NCI-H524 (cell line): Measurements from ENCODE around the gene FGFR2.
A peak's percentile ranks its signal among the peaks of the same experiment; 100 is the strongest.
"Not testable (repeated sequence)": the region's sequence is repeated elsewhere in the genome, so short reads cannot be mapped to it uniquely, and the experiment has no call there.

Source experiments
- DNase-seq, 2 experiments: peaks; one replicate each; lab custom pipeline; 2025; lab: John Stamatoyannopoulos, UW

FGFR2 gene

GRCh38 chr10:121524157-121524817 is 74.0 kb downstream of the FGFR2 start:
- DNase-seq = no peak

DNA sequence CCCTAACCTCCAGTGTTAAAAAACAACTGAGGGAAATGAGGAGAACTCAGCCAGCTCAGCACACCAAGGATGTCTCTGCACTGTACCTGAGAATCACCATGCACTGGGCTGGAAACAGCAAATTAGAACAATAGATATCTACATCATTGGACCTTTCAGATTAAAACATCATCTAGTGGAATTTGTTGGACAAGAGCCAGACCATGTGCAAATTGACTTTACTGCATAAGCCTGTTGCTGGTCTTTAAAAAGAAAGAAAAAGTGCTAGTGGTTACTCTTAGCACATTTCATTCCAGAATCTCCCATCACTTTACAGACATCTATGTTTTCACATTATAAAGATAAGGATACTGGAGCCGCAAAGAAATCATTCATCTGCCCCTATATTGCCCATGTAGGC is 75.4 kb downstream of the FGFR2 start:
- no peak for DNase-seq

- DNase-seq = no peak
Observed at GRCh38 chr10:121521794-121522556, 76.3 kb downstream of the FGFR2 start.

DNA sequence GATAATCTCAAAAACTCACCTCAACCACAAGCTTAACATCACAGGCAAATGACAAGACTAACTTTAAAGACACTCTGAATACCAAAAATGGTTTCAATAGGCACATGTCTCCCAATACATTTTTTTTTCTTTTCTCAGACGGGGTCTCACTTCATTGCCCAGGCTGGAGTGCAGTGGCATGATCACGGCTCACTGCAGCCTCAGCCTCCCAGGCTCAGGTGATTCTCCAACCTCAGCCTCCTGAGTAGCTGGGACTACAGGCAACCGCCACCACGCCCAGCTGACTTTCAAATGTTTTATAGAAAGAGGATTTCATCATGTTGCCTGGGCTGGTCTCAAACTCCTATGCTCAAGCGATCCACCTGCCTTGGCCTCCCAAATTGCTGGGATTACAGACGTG is 77.7 kb downstream of the FGFR2 start:
- not testable (repeated sequence) for DNase-seq

DNA sequence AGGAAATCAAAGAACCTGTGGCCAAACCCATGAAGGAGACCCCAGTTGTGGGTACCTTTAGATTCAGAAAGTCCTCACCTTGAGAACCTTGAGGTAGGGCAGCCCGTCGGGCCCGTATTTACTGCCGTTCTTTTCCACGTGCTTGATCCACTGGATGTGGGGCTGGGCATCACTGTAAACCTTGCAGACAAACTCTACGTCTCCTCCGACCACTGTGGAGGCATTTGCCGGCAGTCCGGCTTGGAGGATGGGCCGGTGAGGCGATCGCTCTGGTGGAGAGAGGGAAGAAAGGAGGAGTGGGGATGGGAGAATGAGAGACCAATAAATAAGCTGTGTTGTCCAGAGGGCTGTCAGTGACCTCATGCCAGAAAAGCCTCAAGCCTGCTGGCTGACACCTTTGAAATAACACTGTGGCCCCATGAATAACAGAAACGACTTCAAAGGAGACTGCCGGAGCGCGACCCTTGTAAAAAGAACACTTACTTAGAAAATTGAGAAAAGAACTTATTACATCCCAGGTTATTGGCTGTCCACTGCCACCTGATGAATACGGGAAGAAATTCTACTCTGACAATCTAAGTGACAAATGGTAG is 78.2 kb downstream of the FGFR2 start:
- no peak for DNase-seq

DNA sequence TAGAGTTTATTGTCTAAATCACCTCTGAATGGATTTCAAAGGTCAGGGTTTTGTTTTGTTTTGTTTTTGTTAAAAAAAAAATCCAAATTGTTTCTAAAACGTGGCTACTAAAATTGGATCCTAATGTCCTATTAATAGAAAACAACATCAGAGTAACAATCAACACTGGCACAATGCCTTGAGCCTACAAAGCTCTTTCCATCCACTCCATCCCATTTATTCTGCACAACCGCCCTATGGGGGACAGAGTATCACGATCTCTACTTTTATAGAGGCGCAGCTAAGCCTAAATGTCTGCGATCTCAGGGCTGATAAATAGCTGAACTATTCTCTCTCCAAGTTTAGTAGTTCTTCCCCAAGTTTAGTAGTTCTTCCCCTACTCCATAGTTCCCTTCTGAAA is 78.8 kb downstream of the FGFR2 start:
- DNase-seq = no peak

- DNase-seq = no peak
Observed at GRCh38 chr10:121518333-121518732, 79.9 kb downstream of the FGFR2 start.

DNA sequence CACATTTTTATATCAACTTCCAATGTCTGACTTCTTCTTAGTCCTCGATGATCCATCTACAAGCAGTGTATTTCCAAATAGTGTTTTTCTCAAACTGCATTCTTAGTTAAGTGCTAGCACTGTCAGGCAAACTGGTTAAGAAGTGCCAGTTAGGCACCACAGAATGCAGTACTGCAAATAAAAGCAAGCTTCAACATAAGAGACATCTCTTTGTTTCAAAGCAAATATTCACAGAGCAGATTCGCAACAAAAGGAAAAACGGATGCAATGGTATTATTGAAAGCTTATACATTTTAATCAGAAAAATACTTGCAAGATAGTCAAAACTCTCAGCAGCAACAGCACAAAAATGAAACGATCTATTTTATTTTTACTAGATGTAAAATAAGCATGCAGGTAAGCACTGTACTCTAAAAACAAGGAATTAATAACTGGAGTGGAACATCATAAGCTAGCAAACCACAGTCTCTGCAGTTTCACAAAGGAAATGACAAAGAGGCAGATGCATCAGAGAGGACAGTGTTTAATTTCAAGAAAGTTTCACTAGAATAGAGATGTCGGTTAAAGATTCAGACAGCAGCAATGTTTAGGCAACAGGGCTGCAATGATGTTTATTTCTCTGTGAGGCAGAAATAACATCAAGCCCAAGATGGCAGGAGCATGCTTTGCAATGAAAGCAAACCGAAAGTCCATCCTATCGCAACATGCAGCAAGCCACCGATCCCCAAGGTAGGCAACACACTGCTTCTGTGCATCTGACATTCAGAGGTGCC is 82.0 kb downstream of the FGFR2 start:
- DNase-seq = no peak

GRCh38 chr10:121514141-121514865 is 83.9 kb downstream of the FGFR2 start:
- DNase-seq = no peak

DNA sequence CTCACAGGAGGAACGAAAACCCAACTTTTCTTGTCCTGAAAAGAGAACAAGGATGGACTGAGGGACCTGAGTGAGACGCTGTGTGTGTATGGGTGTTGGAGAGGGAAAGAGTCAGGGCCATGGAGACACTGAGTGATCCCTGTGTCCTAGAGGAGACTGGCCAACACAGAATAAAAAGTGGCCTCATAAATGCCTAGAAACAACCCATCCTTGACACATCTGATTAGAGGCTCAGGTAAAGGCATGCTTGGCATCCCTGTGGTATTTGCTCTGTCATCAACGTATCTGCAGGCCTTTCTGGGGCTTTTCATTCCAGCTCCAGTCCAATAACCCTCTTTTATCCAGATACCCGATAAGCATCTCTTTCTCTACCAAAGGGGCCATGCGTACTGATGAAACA is 86.3 kb downstream of the FGFR2 start:
- no peak for DNase-seq

DNA sequence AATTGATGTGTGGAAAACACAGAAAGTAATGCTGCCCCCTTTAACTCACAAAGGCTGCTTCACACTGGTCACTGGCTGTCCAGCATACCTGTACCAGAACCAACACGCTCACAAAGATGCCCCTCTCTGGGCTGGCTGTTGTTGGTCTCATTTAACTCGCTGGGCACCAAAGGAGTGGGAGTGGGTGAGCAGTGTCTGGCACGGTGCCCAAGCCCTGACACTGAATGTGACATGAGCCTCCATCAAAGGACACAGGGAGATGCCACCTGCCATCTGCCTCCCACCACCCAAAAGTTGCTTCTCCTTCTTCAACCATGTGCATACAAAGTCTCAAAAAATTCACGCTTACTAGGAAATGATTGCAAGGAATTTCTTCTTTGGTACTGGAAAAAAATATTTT is 86.8 kb downstream of the FGFR2 start:
- no peak for DNase-seq

- no peak for DNase-seq
Observed at GRCh38 chr10:121510201-121510771, 88.0 kb downstream of the FGFR2 start.

GRCh38 chr10:121509796-121510195 is 88.4 kb downstream of the FGFR2 start:
- DNase-seq = no peak

DNA sequence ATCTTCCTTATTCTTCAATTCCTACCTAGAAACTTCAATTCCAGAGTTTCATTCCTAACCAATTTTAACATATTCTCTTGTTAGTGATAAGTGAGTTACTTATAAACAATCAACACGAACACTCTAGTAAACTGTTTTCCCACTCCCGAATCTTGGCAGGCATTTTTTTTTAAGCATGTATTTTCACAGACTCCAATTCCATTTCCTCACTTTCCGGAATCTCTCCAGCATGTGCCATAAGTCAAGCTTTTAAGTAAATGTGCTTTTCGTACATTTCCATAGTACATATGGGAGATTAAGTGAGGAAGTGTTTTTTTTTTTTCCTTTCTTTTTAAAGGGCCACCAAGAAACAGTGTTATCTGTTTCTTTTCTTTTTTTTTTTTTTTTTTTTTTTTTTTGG is 89.1 kb downstream of the FGFR2 start:
- no peak for DNase-seq

GRCh38 chr10:121503587-121504051 is 94.6 kb downstream of the FGFR2 start:
- DNase-seq = no peak

GRCh38 chr10:121501796-121502195 is 96.4 kb downstream of the FGFR2 start:
- DNase-seq = no peak

- DNase-seq = peak in 1 of 2 experiments; percentile 43
Observed at GRCh38 chr10:121500701-121501332, 97.4 kb downstream of the FGFR2 start.

- peak in 1 of 2 experiments; percentile 7 for DNase-seq
Observed at GRCh38 chr10:121497513-121498470, 100.5 kb downstream of the FGFR2 start.

GRCh38 chr10:121495719-121496118 is 102.5 kb downstream of the FGFR2 start:
- DNase-seq = no peak

GRCh38 chr10:121494296-121494695 is 103.9 kb downstream of the FGFR2 start:
- no peak for DNase-seq
